Stimulated activated CD4-positive, alpha-beta T cell treated with anti-CD3 and anti-CD28 coated beads, Interleukin-4, amount 100 ng/mL, for 48 hours (primary cell): ENCODE measurements around the gene AP1B1.

Source experiments
- DNase-seq, 2 donors: peaks; one replicate each; pipeline ENCODE4 v3.0.0-alpha.2; 2020; ENCODE audit warnings: low read depth in 2 of 2

Gene AP1B1

GRCh38 chr22:29332886-29333496 is 55.4 kb downstream of the AP1B1 start:
- no peak for DNase-seq

GRCh38 chr22:29331658-29332300 is 56.6 kb downstream of the AP1B1 start:
- no peak for DNase-seq

GRCh38 chr22:29331213-29331612 is 57.2 kb downstream of the AP1B1 start:
- no peak for DNase-seq

GRCh38 chr22:29330753-29331152 is 57.6 kb downstream of the AP1B1 start:
- DNase-seq, result no peak

GRCh38 chr22:29330291-29330690 is 58.1 kb downstream of the AP1B1 start:
- DNase-seq, result no peak

GRCh38 chr22:29329581-29329980 is 58.8 kb downstream of the AP1B1 start:
- DNase-seq, result no peak

- no peak for DNase-seq
Observed at GRCh38 chr22:29328566-29329500, 59.5 kb downstream of the AP1B1 start.

GRCh38 chr22:29328055-29328454 is 60.3 kb downstream of the AP1B1 start:
- DNase-seq, result no peak

- DNase-seq, result no peak
Observed at GRCh38 chr22:29327089-29327764, 61.1 kb downstream of the AP1B1 start.

- no peak for DNase-seq
Observed at GRCh38 chr22:29326481-29326880, 61.9 kb downstream of the AP1B1 start.

- DNase-seq, result no peak
Observed at GRCh38 chr22:29325785-29326315, 62.5 kb downstream of the AP1B1 start.

- no peak for DNase-seq
Observed at GRCh38 chr22:29325356-29325755, 63.0 kb downstream of the AP1B1 start.

GRCh38 chr22:29323641-29324040 is 64.7 kb downstream of the AP1B1 start:
- DNase-seq, result no peak

- no peak for DNase-seq
Observed at GRCh38 chr22:29320546-29320945, 67.8 kb downstream of the AP1B1 start.

- no peak for DNase-seq
Observed at GRCh38 chr22:29319072-29319471, 69.3 kb downstream of the AP1B1 start.

- no peak for DNase-seq
Observed at GRCh38 chr22:29317827-29318454, 70.4 kb downstream of the AP1B1 start.

GRCh38 chr22:29316141-29316828 is 72.1 kb downstream of the AP1B1 start:
- DNase-seq, result no peak

GRCh38 chr22:29315286-29316140 is 72.9 kb downstream of the AP1B1 start, which contains the start of gene RASL10A:
Gene RASL10A, minus strand, starts transcription at chr22:29315697. Its CDS starts 451 bp downstream, at chr22:29315246.
- DNase-seq, result no peak

- no peak for DNase-seq
Observed at GRCh38 chr22:29314537-29315285, 73.7 kb downstream of the AP1B1 start.
